Activated naive CD8-positive, alpha-beta T cell treated with anti-CD3 and anti-CD28 coated beads, Interleukin-2, amount 10 ng/mL, durations not matched to agents 7 days and 5 days (primary cell): ENCODE data around the gene DAZAP2. TPM values are rescaled to one million over a fixed set of nuclear protein-coding genes. Genes with fewer than 3 reads are reported as not detected.
"Not testable (repeated sequence)": the region's sequence is repeated elsewhere in the genome, so short reads cannot be mapped to it uniquely, and the experiment has no call there.

ENCODE experiments used
- ATAC-seq: fragments of 150-1000 bp; cut with Tn5 transposase; one replicate; pipeline ENCODE4 v1.10.0; 2021; ENCODE audit warnings: low read depth, moderate library complexity
- POLR2A ChIA-PET: fragments of 350-600 bp; sonication (Branson Sonifier 250); formaldehyde crosslinking; loops from one replicate; lab custom pipeline; 2021; ENCODE audit warnings: antibody characterized with exemption; lab: Charles Lee
- DNase-seq: peaks from one replicate; pipeline ENCODE4 v3.0.0; 2021
- H3K27ac Mint-ChIP-seq: one replicate; pipeline ENCODE4 v1.8.0; 2022; ENCODE audit warnings: mild to moderate bottlenecking, mixed read lengths
- H3K27me3 Mint-ChIP-seq: one replicate; pipeline ENCODE4 v1.8.0; 2022; ENCODE audit warnings: mild to moderate bottlenecking, moderate library complexity, mixed read lengths
- H3K36me3 Mint-ChIP-seq: one replicate; pipeline ENCODE4 v1.8.0; 2021; ENCODE audit warnings: mild to moderate bottlenecking, mixed read lengths
- H3K4me1 Mint-ChIP-seq: one replicate; pipeline ENCODE4 v1.8.0; 2021; ENCODE audit warnings: mixed read lengths
- H3K4me3 Mint-ChIP-seq: one replicate; pipeline ENCODE4 v1.8.0; 2022; ENCODE audit warnings: mild to moderate bottlenecking, moderate library complexity, mixed read lengths
- H3K9me3 Mint-ChIP-seq: one replicate; pipeline ENCODE4 v1.8.0; 2021; ENCODE audit warnings: mixed read lengths
- total RNA-seq, 2 experiments: library from RNA; stranded (reverse); gene quantifications; one replicate each; pipeline ENCODE4 v1.2.3, GENCODE V29; 2021

DAZAP2 gene
- total RNA-seq, 2 experiments from 2014 or later = 237 to 249 TPM

DNA sequence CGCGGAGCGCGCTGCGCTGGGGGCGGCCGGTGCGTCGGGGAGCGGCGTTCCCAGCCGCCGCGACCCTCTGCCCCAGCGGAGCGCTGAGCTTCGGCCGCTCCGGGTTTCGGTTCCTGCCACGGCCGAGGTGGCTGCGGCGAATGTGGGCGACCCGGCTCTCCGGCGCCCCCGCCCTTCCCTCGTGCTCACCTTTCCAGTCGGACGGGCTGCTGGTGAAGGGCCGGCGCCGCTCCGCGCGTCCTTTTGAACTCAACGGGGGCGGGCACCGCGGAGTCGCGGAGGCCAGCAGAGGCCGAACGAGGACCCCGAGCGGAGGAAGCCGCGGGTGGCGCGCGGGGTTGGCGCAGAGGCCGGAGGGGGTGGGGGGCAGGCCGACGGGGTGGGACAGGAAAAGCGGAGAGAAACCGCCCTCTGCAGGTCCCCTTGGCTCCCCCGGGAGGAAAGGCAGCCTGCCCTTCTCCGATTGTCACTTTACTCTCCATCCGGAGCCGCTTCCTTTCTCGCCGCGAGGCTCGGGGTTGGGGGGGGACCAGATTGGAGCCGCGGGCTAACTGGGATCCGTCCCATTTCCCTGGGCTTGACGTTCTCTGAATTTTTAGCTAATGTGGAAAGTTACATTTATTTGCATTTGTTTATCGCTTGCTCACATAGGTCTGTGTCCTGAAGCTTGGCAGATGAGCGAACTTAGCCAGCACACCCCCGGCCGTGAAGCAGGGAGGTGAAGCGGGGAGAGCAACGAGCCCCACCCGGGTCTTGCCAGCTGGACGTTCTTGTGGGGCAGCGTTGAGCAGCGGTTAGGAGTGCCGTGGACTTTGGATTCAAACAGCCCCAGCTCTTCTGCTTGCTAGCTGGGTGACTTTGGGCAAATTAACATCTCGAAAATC is 31.7 kb downstream of the DAZAP2 start, which contains the start of gene SMAGP:
TSS of gene SMAGP (minus strand) at position 349 of the 884 bp plus-strand sequence. CDS start 1,137 bp downstream, outside the sequence.
- peak within 1 kb of the TSS; percentile 91 for H3K4me3 Mint-ChIP-seq
- POLR2A ChIA-PET = interaction anchor here (0.8 to 2.0 kb wide), 7 partner anchors 22 to 505 kb away, joined by 3 to 16 read pairs (median 3); no protein-coding TSS in a partner anchor
- H3K27ac Mint-ChIP-seq = peak within 1 kb of the TSS; percentile 68
- ATAC-seq = peak; percentile 55
- H3K4me1 Mint-ChIP-seq = peaks cover 24% of the 10 kb centered on the region
- peaks cover 24% of the 10 kb centered on the region for H3K27me3 Mint-ChIP-seq
- H3K9me3 Mint-ChIP-seq = no peaks in the 10 kb centered on the region
- peaks cover 7% of the 10 kb centered on the region for H3K36me3 Mint-ChIP-seq
- DNase-seq = peak; percentile 70

- POLR2A ChIA-PET = interaction anchor here (0.8 to 2.0 kb wide), 6 partner anchors 21 to 506 kb away, joined by 3 to 16 read pairs (median 3); no protein-coding TSS in a partner anchor
- Mint-ChIP-seq H3K27me3 (peaks cover 24% of the 10 kb centered on the region), H3K4me3 (peak overlapping the region; percentile 91), H3K27ac (peak overlapping the region; percentile 68), H3K4me1 (peaks cover 21% of the 10 kb centered on the region), H3K36me3 (peaks cover 4% of the 10 kb centered on the region), H3K9me3 (no peaks in the 10 kb centered on the region)
- ATAC-seq = no peak
- DNase-seq = no peak
Measured at GRCh38 chr12:51270951-51271518, 32.4 kb downstream of the DAZAP2 start.

DNA sequence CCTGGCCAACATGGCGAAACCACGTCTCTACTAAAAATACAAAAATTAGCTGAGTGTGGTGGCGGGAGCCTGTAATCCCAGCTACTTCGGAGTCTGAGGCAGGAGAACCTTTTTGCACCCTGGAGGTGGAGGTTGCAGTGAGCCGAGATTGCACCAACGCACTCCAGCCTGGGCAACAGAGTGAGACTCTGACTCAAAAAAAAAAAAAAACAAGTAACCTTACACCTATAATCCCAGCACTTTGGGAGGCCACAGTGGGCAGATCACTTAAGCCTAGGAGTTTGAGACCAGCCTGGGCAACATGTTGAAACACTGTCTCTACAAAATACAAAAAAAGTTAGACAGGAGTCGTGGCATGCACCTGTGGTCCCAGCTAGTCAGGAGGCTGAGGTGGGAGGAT is 34.2 kb downstream of the DAZAP2 start:
- H3K27me3 Mint-ChIP-seq = peaks cover 24% of the 10 kb centered on the region
- POLR2A ChIA-PET, H3K4me3 Mint-ChIP-seq, DNase-seq, ATAC-seq, H3K36me3 Mint-ChIP-seq, H3K9me3 Mint-ChIP-seq, H3K27ac Mint-ChIP-seq: not testable (repeated sequence)
- peaks cover 17% of the 10 kb centered on the region for H3K4me1 Mint-ChIP-seq

DNA sequence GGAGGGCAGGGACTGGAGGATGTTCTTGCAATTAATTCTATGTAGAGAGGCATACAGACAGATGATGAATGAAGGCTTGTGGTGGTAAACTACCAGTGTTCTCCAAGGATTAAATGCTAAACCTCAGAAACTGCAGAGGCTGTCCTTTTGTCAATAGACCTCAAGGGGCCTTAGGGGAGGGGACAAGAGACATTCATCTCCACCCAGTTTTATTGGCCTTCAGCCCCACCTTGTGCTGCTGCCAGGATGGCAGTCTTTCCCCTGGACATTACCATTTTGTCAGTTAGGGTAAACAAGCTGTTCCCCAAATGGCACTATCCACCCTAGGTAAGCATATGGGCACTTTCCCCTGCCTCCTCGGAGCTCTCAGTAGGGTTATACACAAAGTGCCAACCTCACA is 36.5 kb downstream of the DAZAP2 start:
- Mint-ChIP-seq H3K4me1 (peaks cover 10% of the 10 kb centered on the region), H3K27ac (no peak overlapping the region), H3K27me3 (peaks cover 18% of the 10 kb centered on the region), H3K4me3 (no peak overlapping the region), H3K9me3 (no peaks in the 10 kb centered on the region), H3K36me3 (peaks cover under 1% of the 10 kb centered on the region)
- no peak for DNase-seq
- no peak for ATAC-seq
- POLR2A ChIA-PET = no interaction called here

DNA sequence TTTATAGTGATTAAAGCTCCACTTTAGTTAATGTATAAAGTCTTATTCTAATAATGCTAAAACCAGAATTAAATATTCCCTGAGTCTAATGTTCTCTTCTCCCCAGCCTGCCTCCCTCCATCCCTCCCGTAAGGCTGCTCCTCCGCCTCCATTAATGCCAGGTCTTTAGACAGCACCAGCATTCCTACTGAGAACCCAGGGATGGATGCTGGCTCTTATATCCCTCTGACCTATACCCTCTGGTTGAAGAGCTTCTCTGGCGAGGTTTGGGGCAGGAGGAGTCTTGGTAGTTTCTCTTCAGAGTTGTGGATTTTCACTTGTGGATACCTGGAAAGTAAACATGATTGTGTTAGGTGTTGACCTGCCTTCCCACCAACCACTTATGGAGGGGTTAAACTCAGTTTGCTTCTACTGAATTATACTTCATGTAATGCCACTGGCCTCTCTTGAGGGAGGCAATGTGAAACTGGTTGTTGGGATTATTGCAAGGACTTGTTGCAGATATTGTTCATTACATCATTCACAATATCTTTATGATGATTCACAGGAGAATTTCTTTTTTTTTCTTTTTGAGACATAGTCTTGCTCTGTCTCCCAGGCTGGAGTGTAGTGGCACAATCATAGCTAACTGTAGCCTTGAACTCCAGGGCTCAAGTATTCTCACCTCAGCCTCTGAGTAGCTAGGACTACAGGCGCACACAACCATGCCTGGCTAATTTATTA is 42.7 kb downstream of the DAZAP2 start:
- H3K4me3 Mint-ChIP-seq = no peak overlapping the region
- H3K36me3 Mint-ChIP-seq = peaks cover 26% of the 10 kb centered on the region
- POLR2A ChIA-PET = interaction anchor here (1.0 kb wide), 1 partner anchor 60 kb away, joined by 3 read pairs; no protein-coding TSS in a partner anchor
- no peaks in the 10 kb centered on the region for H3K27me3 Mint-ChIP-seq
- DNase-seq = no peak
- no peaks in the 10 kb centered on the region for H3K9me3 Mint-ChIP-seq
- H3K27ac Mint-ChIP-seq = no peak overlapping the region
- no peak for ATAC-seq
- H3K4me1 Mint-ChIP-seq = no peaks in the 10 kb centered on the region

GRCh38 chr12:51285843-51286242 is 47.2 kb downstream of the DAZAP2 start:
- no peak for DNase-seq
- H3K36me3 Mint-ChIP-seq = peaks cover 28% of the 10 kb centered on the region
- ATAC-seq = no peak
- H3K27me3 Mint-ChIP-seq = no peaks in the 10 kb centered on the region
- H3K9me3 Mint-ChIP-seq = no peaks in the 10 kb centered on the region
- POLR2A ChIA-PET = no interaction called here
- no peak overlapping the region for H3K4me3 Mint-ChIP-seq
- H3K27ac Mint-ChIP-seq = no peak overlapping the region
- H3K4me1 Mint-ChIP-seq = no peaks in the 10 kb centered on the region

DNA sequence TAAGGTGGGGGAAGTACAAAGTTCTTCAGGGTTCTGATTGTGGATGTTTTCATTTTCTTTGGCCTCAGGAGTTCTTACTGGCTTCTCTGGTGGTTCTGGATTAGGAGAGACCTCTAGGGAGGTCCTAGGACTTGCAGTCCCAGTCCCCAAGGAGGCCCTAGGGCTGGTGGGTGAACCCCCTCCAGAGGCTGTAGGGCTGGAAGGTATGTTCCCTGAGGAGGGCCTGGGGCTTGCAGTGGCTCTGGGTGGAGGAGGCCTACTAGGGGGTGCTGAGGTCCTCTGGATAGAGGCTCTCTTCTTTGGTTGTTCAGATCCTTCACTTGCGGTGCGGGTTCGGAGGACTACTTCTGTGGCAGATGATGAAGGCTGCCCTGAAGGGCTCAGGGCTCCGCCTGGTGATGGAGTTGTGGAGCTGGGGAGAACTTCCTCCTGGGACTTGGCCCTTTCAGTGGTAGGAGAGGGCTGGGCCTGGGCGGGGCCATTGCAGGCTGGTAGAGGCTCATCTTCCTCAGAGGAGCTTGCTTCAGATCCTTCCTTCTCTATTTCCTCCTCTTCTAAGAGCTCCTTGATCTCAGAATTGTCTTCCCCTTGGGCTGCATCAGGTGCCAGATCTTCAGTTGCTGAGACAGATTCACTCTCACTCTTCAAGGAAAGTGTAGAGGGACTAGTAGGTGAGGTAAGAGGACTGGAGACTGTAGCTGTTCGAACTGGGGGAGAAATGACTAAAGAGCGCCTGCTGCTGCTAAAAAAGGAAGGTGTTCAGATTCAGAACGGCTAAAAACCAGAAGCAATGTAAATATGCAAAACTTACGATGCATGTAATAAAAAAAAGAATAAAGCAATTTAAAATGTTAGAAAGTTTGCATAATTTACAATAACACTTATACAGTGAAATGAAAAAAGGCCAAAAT is 53.2 kb downstream of the DAZAP2 start:
- not testable (repeated sequence) for DNase-seq, H3K4me1 Mint-ChIP-seq, H3K4me3 Mint-ChIP-seq, H3K9me3 Mint-ChIP-seq, H3K27me3 Mint-ChIP-seq
- POLR2A ChIA-PET = interaction anchor here (0.6 to 1.2 kb wide), 2 partner anchors 21 to 539 kb away, joined by 3 read pairs; no protein-coding TSS in a partner anchor
- ATAC-seq = peak; percentile 22
- Mint-ChIP-seq H3K36me3 (peaks cover 28% of the 10 kb centered on the region), H3K27ac (peak overlapping the region; percentile 13)

Other genes starting within 250 kb of the DAZAP2 start
- gene SLC11A2, start 212.4 kb upstream of the DAZAP2 start, total RNA-seq = 10 to 100 TPM; 40.9 to 44.0 TPM
- gene LETMD1, start 190.5 kb upstream of the DAZAP2 start, total RNA-seq = 10 to 100 TPM; 80.0 to 82.3 TPM
- gene CSRNP2, start 155.2 kb upstream of the DAZAP2 start, total RNA-seq = 10 to 100 TPM; 20.0 to 24.4 TPM
- 10 to 100 TPM; 33.6 to 35.4 TPM for gene TFCP2, start 65.7 kb upstream of the DAZAP2 start, total RNA-seq
- 10 to 100 TPM; 20.6 to 21.8 TPM for gene POU6F1, start 20.8 kb upstream of the DAZAP2 start, total RNA-seq
- 1 to 10 TPM; 4.1 to 5.6 TPM for gene SMAGP, start 31.6 kb downstream of the DAZAP2 start, total RNA-seq
- gene BIN2, start 85.3 kb downstream of the DAZAP2 start, total RNA-seq = 100 to 1,000 TPM; 161 to 164 TPM
- gene CELA1, start 107.9 kb downstream of the DAZAP2 start, total RNA-seq = not detected
- 10 to 100 TPM; 30.0 to 31.0 TPM for gene GALNT6, start 152.6 kb downstream of the DAZAP2 start, total RNA-seq
- gene SLC4A8, start 186.0 kb downstream of the DAZAP2 start, total RNA-seq = 1 to 10 TPM; 6.1 TPM